Astrocyte of the hippocampus (primary cell): ENCODE measurements around the gene TMIGD2.
"Not testable (repeated sequence)": the region's sequence is repeated elsewhere in the genome, so short reads cannot be mapped to it uniquely, and the experiment has no call there.

Experiments used
- DNase-seq: peaks from one replicate; pipeline ENCODE4 v3.0.0; 2011; ENCODE audit warnings: low read depth, low spot score

Gene TMIGD2

DNA sequence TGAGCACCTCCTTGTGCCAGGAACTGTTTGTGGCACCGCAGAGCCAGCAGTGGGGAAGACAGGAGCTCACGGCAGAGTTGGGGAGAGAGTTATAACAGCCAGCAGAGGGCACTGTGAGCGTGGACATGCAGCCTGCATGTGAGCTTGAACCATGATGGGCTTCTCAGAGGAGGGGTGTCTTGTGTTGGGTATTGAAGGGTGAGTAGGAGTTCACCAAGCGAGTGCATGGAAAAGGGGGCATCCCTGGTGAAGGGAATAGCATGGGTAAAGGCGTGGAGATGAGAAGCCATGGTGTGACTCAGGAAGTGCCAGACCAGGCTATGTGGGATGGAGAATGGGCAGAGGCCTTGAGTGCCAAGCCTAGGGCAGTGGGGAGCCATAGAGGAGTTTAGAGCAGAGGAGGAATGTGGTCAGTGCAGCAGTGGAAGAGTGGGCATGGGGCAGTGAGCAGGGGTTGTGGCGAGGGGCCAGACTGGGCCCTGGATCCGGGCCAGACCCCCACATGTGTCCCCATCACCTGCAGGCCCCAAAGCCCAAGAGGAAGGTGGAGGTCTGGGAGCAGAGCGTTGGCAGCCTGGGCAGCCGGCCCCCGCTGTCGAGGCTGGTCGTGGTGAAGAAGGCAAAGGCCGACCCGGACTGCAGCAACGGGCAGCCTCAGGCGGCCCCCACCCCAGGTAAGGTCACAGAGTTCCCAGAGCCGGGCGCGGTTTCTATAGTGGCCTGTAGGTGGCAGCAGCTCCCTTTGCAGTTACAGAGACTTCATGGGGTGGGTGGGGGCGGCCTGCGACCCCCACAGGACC is 34.9 kb downstream of the TMIGD2 start:
- DNase-seq, result peak; percentile 43

DNA sequence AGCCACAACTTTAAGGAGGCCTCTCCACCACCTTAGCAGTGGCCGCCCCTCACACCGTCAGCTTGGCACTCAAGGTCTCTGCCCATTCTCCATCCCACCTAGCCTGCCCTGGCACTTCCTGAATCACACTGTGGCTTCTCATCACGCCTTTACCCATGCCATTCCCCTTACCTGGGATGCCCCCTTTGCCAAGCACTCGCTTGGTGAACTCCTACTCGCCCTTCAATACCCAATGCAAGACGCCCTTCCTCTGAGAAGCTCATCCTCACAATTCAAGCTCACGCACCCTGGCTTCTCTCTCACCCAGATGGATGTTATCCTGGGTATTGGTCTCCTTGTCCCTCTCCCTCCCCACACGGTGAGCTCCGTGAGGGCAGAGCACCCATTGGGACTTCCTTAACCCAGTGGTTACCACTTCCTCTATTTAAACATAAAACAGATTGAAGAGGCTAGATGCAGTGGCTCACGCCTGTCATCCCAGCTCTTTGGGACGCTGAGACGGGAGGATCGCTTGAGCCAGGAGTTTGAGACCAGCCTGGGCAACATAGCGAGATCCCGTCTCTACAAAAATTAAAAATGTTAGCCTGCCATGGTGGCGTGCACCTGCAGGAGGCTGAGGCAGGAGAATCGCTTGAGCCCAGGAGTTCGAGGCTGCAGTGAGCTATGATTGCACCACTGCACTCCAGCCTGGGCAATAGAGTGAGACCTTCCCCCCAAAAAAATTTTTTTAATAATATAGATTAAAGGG is 35.8 kb downstream of the TMIGD2 start:
- DNase-seq, result no peak

DNA sequence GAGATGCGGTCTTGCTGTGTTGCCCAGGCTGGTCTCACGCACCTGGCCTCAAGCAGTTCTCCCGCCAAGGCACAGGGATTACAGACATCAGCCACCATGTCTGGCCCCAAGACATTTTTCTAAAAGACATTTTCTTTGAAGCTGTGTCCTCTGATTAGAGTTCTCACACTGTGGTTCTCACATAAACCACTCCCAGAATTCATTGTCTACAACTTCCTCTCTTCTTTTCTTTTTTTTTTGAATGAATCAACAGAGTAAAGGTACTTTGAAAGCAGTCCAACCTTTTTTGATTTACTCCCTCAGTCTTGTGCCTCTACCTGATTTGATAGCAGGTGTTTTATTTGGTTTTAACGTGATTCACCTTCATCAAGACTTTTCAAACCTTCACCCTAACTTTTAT is 37.4 kb downstream of the TMIGD2 start:
- no peak for DNase-seq

DNA sequence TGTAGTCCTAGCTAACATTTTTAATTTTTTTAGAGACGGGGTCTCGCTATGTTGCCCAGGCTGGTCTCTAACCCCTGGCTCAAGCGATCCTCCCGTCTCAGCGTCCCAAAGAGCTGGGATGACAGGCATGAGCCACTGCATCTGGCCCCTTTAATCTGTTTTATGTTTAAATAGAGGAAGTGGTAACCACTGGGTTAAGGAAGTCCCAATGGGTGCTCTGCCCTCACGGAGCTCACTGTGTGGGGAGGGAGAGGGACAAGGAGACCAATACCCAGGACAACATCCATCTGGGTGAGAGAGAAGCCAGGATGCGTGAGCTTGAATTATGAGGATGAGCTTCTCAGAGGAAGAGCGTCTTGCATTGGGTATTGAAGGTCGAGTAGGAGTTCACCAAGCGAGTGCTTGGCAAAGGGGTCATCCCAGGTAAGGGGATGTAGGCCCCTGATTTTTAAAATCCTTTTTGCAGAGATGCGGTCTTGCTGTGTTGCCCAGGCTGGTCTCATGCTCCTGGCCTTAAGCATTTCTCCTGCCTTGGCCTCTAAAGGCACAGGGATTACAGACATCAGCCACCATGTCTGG is 41.5 kb downstream of the TMIGD2 start:
- no peak for DNase-seq

DNA sequence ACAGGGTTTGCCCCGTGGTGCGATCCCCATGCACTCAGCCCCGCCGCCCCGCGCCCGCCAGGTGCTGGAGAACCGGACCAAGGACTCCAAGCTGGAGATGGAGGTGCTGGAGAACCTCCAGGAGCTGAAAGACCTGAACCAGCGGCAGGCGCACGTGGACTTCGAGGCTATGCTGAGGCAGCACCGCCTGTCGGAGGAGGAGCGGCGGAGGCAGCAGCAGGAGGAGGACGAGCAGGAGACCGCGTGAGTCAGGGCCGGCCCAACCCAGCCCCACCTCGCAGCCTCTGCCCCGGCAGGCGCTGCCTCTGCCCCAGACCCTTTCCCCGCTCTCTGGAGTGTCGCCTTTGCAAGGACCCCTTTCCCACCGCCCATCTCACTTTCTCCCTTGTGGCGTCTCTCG is 44.0 kb downstream of the TMIGD2 start:
- DNase-seq, result no peak

DNA sequence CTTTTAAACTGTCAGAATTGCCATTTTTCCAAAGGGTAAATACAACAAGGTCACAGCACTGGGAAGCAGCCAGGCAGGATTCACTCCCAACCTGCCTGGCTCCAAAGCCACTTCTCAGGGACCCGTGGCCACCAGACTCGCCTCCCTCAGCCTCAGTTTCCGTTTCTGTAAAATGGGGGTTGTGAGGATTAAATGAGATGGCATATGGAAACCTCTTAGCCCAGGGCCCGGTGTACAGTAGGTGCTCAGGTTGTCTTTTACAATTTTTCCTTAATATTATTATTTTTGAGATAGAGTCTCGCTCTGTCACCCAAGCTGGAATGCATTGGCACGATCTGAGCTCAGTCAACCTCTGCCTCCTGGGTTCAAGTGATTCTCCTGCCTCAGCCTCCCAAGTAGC is 45.2 kb downstream of the TMIGD2 start:
- DNase-seq, result no peak

DNA sequence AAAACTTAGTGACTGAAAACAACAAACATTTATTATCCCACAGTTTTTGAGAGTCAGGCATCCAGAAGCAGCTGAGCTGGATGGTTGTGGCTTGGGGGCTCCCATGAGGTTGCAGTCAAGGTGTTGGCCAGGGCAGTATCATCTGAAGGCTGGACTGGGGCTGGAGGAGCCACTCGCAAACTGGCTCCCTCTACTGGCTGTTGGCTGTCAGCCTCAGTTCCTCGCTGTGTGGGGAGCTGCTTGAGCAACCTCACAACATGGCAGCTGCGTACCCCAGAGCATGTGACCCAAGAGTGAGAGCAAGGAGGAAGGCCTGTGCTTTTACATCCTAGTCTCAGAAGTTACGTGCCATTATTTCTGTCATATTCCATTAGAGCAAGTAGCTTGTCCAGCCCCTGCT is 45.6 kb downstream of the TMIGD2 start:
- no peak for DNase-seq

DNA sequence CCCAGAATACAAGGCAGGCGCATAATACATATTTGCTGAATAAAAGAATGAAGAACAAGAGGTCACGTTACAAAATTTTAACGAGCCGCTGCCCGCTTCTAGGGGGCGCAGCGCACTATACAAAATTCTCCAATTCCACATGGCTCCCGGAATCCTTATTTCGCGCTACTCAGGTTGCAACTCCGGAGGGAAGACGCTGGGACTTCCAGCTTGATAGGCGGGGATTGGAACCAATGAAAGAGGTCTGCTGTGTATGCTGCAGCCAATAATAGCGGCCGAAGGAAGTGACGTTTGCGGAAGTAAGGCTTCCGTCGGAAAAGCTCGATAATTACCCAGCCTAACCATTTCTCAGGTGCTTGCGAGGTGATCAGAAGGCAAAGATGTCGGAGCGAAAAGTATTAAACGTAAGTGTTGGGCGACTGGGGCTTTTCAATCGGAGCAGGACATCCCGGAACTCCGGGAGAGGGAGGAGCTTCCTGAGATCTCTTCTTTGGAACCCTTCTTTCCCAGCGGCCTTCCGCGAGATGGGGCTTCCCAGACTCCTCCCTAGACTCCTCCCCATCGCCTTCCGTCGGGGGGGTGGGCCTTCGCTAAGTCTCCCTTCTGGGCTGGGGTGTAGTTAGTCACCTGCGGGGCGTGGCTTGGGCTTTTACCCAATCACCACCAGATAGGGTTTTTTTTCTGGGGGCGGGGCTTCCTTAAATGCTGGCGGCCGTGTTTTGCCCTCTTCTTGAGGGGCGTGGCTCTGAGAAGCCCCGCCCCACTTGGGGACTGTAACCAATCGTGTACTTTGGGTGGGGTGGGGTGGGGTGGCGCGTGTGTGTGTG is 55.2 kb downstream of the TMIGD2 start, which contains the start of gene YJU2:
Gene YJU2 (plus strand): TSS at position 314 of the 827 bp plus-strand sequence. CDS start 67 bp downstream, at position 381.
- peak; percentile 100 for DNase-seq

DNA sequence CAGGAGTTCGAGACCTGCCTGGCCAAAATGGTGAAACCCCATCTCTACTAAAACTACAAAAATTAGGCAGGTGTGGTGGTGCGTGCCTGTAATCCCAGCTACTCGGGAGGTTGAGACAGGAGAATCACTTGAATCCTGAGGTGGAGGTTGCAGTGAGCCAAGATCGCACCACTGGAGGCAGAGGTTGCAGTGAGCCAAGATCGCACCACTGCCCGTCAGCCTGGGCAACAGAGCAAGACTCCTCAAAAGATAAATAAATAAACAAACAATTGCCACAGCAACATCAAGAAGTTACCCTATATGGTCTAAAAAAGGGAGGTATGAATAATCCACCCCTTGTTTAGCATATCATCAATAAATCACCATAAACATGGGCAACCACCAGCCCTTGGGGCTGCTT is 56.3 kb downstream of the TMIGD2 start:
- not testable (repeated sequence) for DNase-seq
